Fibroblast of mammary gland (primary cell): ENCODE measurements around the gene CASZ1.

ENCODE experiments used
- DNase-seq: peaks from one replicate; pipeline ENCODE4 v3.0.0-alpha.2; 2010; ENCODE audit warnings: low read depth
- H3K4me3 ChIP-seq: 2 replicates; pipeline ENCODE4 v1.5.1; 2011; ENCODE audit warnings: low read depth, mild to moderate bottlenecking, low read length, moderate library complexity; ENCODE audit not compliant: control insufficient read depth
- CTCF ChIP-seq: conservative IDR thresholded peaks from 2 replicates; pipeline ENCODE4 v1.5.1; 2011; ENCODE audit warnings: low read depth, low read length, inconsistent platforms; ENCODE audit not compliant: control insufficient read depth, insufficient read depth

The CASZ1 gene

DNA sequence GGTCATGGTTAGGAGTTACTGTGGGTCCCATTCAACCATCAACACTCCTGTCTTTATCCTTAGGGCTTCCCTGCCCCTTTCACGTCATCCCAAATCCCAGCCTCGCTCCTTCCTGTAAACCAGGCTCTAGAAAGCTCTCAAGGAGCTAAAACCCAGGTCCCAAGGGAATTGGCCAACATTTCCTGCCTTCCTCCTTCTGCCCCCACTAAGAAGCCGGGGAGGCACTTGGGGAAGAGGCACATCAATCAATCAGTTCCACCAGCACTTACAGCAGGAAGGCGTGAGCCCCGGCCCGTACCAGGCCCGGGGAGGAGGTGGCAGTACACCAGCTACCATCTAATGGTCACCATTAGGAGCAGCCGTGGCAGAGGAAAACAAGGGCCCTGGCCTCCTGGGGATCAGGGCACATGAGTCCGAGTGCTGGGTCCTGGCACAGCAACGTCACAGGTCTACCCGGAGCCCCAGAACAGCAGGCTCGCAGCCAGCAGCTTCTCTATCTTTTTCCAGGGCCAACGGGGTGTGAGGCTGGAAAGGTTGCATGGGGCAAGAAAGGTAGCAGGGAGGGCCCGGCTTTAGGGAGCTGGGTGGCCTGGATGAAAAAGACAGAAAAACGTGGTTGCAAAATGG, 108.6 kb downstream of the CASZ1 start:
- TF ChIP-seq CTCF: no peak
- peak; percentile 45 for DNase-seq
- H3K4me3 ChIP-seq: no peak overlapping the region

GRCh38 chr1:10687251-10687651, 109.2 kb downstream of the CASZ1 start:
- TF ChIP-seq CTCF: no peak
- no peak for DNase-seq
- H3K4me3 ChIP-seq: no peak overlapping the region

DNA sequence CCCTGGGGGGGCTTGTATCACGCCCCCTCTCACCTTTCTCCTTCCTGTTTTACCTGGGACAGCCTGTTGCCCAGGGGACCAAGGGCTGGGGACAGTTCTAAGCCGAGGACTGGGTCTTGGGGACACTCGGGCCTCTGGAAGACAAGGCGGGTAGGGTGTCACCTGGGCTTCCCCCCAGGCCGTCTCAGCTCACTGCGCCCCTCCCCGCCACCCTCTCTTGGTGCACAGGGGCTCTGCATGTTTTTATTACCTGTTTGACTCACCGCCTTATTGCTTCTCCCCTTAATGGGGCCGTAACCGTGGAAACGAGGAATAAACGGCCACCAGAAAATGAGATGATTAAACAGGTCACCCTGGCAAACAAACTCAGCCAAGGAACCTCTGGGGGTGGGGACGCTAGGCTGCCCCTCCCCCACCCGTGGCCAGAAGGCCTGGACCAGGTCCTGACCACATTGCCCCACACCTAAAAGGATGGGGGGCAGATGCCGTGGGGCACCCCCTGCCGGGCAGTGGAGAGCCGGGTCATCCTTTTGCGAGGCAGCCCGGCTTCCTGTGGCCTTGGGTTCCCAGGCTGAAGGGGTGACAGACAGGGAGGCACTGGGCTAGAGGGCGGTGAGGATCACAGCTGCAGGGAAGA, 109.9 kb downstream of the CASZ1 start:
- TF ChIP-seq CTCF: no peak
- H3K4me3 ChIP-seq: no peak overlapping the region
- DNase-seq: no peak

GRCh38 chr1:10685808-10686403, 110.5 kb downstream of the CASZ1 start:
- TF ChIP-seq CTCF: no peak
- H3K4me3 ChIP-seq: no peak overlapping the region
- DNase-seq: no peak

DNA sequence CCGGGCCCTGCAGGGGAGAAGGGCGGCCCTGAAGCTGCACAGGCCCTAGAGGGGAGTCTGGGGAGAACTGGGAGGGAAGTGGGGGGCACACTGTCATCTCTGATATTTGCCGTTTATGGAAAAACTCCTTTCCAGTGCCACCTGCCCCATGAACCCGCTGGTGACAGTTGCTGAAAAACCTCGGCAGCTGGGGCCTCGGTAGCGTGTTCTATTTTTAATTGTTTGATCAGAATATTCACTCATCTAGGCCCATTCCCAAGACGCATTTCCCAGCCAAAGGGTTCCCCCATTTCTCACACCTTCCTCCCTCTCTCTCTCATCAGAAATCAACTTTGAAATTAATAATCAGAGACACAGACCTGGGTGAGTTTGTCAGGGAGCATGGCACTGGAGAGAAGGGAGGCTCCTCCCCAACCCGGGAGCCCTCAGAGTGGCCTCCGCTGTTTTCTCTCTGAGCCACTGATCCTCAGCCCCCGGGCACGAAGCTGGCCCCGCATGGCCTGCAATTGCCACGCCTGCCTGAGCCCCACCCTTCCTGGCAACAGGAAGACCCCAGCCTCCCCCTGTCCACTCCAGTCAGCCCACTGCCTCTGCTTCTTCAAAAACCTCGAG, 111.1 kb downstream of the CASZ1 start:
- DNase-seq: no peak
- no peak overlapping the region for H3K4me3 ChIP-seq
- TF ChIP-seq CTCF: no peak

DNA sequence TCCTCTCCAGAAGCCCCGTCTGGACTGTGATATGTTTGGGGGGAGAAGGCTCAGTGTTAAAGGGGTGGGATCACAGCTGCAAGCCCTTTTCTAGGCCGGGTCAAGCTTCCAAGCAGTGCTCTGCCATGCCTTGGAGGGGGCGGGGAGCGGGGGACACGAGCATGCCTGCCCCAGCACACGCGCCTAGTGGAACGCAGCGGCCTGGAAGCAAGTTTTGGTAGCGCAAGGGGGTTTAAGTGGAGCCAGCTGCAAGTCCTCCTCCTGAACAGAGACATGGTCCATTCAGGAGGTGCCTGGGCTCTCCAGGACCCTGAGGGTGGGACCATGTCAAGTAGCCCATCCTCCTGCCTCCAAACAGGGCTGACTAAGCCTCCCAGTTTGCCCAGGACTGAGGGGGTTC, 112.2 kb downstream of the CASZ1 start:
- no peak for TF ChIP-seq CTCF
- H3K4me3 ChIP-seq: no peak overlapping the region
- DNase-seq: no peak
